Measurements from ENCODE around the gene IL1R1.

Gene IL1R1

GRCh38 chr2:102168026-102168771 lies 25.7 kb downstream of the IL1R1 start:
- DNase-seq (ENCODE audit: low read depth, low spot score) = no peak

GRCh38 chr2:102171946-102172345 lies 29.4 kb downstream of the IL1R1 start:
- no peak for DNase-seq (ENCODE audit: low read depth, low spot score)

- DNase-seq (ENCODE audit: low read depth, low spot score) = no peak
These were observed 30.2 kb downstream of the IL1R1 start for GRCh38 chr2:102172745-102173144.

GRCh38 chr2:102176172-102176571 lies 33.6 kb downstream of the IL1R1 start:
- no peak for DNase-seq (ENCODE audit: low read depth, low spot score)

GRCh38 chr2:102177814-102178478 lies 35.4 kb downstream of the IL1R1 start:
- DNase-seq (ENCODE audit: low read depth, low spot score) = no peak

GRCh38 chr2:102179061-102179460 lies 36.5 kb downstream of the IL1R1 start:
- DNase-seq (ENCODE audit: low read depth, low spot score) = no peak

- DNase-seq (ENCODE audit: low read depth, low spot score) = no peak
These were observed 37.5 kb downstream of the IL1R1 start for GRCh38 chr2:102179788-102180686.

GRCh38 chr2:102180687-102180999 lies 38.1 kb downstream of the IL1R1 start:
- no peak for DNase-seq (ENCODE audit: low read depth, low spot score)

- DNase-seq (ENCODE audit: low read depth, low spot score) = no peak
These were observed 38.8 kb downstream of the IL1R1 start for GRCh38 chr2:102181376-102181775.

- no peak for DNase-seq (ENCODE audit: low read depth, low spot score)
These were observed 39.5 kb downstream of the IL1R1 start for GRCh38 chr2:102181919-102182635.

GRCh38 chr2:102184018-102184417 lies 41.5 kb downstream of the IL1R1 start:
- no peak for DNase-seq (ENCODE audit: low read depth, low spot score)

GRCh38 chr2:102184568-102184967 lies 42.0 kb downstream of the IL1R1 start:
- no peak for DNase-seq (ENCODE audit: low read depth, low spot score)

- DNase-seq (ENCODE audit: low read depth, low spot score) = no peak
These were observed 42.8 kb downstream of the IL1R1 start for GRCh38 chr2:102185347-102185746.

- no peak for DNase-seq (ENCODE audit: low read depth, low spot score)
These were observed 44.4 kb downstream of the IL1R1 start, which contains the start of gene IL1RL2 for GRCh38 chr2:102186791-102187495. Gene IL1RL2, plus strand, starts transcription at chr2:102187023. Its CDS starts 845 bp downstream, at chr2:102187868.

GRCh38 chr2:102187496-102188150 lies 45.1 kb downstream of the IL1R1 start:
- DNase-seq (ENCODE audit: low read depth, low spot score) = no peak

- no peak for DNase-seq (ENCODE audit: low read depth, low spot score)
These were observed 48.0 kb downstream of the IL1R1 start for GRCh38 chr2:102190430-102191107.

GRCh38 chr2:102191501-102191900 lies 49.0 kb downstream of the IL1R1 start:
- no peak for DNase-seq (ENCODE audit: low read depth, low spot score)

GRCh38 chr2:102193074-102193473 lies 50.5 kb downstream of the IL1R1 start:
- no peak for DNase-seq (ENCODE audit: low read depth, low spot score)

GRCh38 chr2:102194609-102195268 lies 52.2 kb downstream of the IL1R1 start:
- no peak for DNase-seq (ENCODE audit: low read depth, low spot score)

All from iPS DF 19.7 (cell line).